HG02943 (cell line): ENCODE data around the gene MYH16.
"Not testable (repeated sequence)": the region's sequence is repeated elsewhere in the genome, so short reads cannot be mapped to it uniquely, and the experiment has no call there.

Source experiments
- ATAC-seq: cut with Tn5 transposase; IDR thresholded peaks from one replicate; pipeline ENCODE4 v1.9.1; 2021; ENCODE audit warnings: mild to moderate bottlenecking, low read depth, moderate library complexity; ENCODE audit not compliant: unreplicated experiment

The MYH16 gene

GRCh38 chr7:99272476-99273045 lies at the start of gene MYH16:
MYH16 (plus strand) TSS chr7:99272839.
- ATAC-seq = no peak

GRCh38 chr7:99224263-99224898 lies 48.3 kb upstream of the MYH16 start:
- not testable (repeated sequence) for ATAC-seq

- no peak for ATAC-seq
Observed at GRCh38 chr7:99224899-99225265, 47.8 kb upstream of the MYH16 start.

- no peak for ATAC-seq
Observed at GRCh38 chr7:99229234-99229633, 43.4 kb upstream of the MYH16 start.

- ATAC-seq = no peak
Observed at GRCh38 chr7:99232082-99232770, 40.4 kb upstream of the MYH16 start.

GRCh38 chr7:99232955-99233354 lies 39.7 kb upstream of the MYH16 start:
- ATAC-seq = not testable (repeated sequence)

- ATAC-seq = no peak
Observed at GRCh38 chr7:99234185-99234584, 38.5 kb upstream of the MYH16 start.

- ATAC-seq = no peak
Observed at GRCh38 chr7:99235925-99236324, 36.7 kb upstream of the MYH16 start.

- not testable (repeated sequence) for ATAC-seq
Observed at GRCh38 chr7:99237876-99238275, 34.8 kb upstream of the MYH16 start.

- no peak for ATAC-seq
Observed at GRCh38 chr7:99238558-99239341, 33.9 kb upstream of the MYH16 start.

GRCh38 chr7:99242682-99243081 lies 30.0 kb upstream of the MYH16 start:
- ATAC-seq = no peak

GRCh38 chr7:99243751-99244337 lies 28.8 kb upstream of the MYH16 start:
- ATAC-seq = no peak

- ATAC-seq = no peak
Observed at GRCh38 chr7:99244939-99245338, 27.7 kb upstream of the MYH16 start.

GRCh38 chr7:99248391-99249095 lies 24.1 kb upstream of the MYH16 start:
- ATAC-seq = no peak

- ATAC-seq = no peak
Observed at GRCh38 chr7:99249985-99250575, 22.6 kb upstream of the MYH16 start.

- ATAC-seq = no peak
Observed at GRCh38 chr7:99252166-99252895, 20.3 kb upstream of the MYH16 start.

GRCh38 chr7:99253369-99253768 lies 19.3 kb upstream of the MYH16 start:
- ATAC-seq = no peak

- ATAC-seq = no peak
Observed at GRCh38 chr7:99254390-99254789, 18.2 kb upstream of the MYH16 start.

GRCh38 chr7:99255463-99255862 lies 17.2 kb upstream of the MYH16 start:
- ATAC-seq = no peak
